K562 (cell line): Measurements from ENCODE around the gene TPO.

ENCODE experiments used
- ATF3 ChIP-seq, 2 experiments: fragments of 450-650 bp in 1 of 2; sonication (generic) in 1 of 2; formaldehyde crosslinking in 1 of 2; IDR thresholded peaks in 1 of 2; conservative IDR thresholded peaks in 1 of 2; 2 replicates each; pipeline versions ENCODE4 v1.6.1 to v1.8.1; 2016 to 2023; ENCODE audit warnings: mild to moderate bottlenecking in 2 of 2, moderate library complexity in 2 of 2, inconsistent platforms in 1 of 2, missing genetic modification reagents in 1 of 2
- CHD1 ChIP-seq: fragments of 200-600 bp; sonication (generic); IDR thresholded peaks from one replicate; pipeline ENCODE4 v1.6.1; 2012; ENCODE audit warnings: mild to moderate bottlenecking, moderate library complexity, low read length, inconsistent platforms
- CREBBP ChIP-seq: IDR thresholded peaks from one replicate; pipeline ENCODE4 v1.6.1; 2012; ENCODE audit warnings: low read depth, mild to moderate bottlenecking, control low read depth, inconsistent platforms, low read length
- CTCF ChIP-seq, 3 experiments: IDR thresholded peaks in 2 of 3; conservative IDR thresholded peaks in 1 of 3; 2 replicates each; pipeline ENCODE4 v1.5.1; 2011 to 2012; ENCODE audit warnings: low read length in 3 of 3, mild to moderate bottlenecking in 3 of 3, control low read depth in 2 of 3, improper control_type of control experiment in 1 of 3, inconsistent platforms in 1 of 3, low read depth in 1 of 3, mixed read lengths in 1 of 3, moderate library complexity in 1 of 3; ENCODE audit not compliant: insufficient read depth in 2 of 3
- SMARCC2 ChIP-seq: fragments of 450-650 bp; IDR thresholded peaks from 2 replicates; pipeline ENCODE4 v1.6.1; 2017; ENCODE audit warnings: antibody characterized with exemption, moderate library complexity, mild to moderate bottlenecking, low read depth
- ZNF121 ChIP-seq: sonication (generic); formaldehyde crosslinking; conservative IDR thresholded peaks from 2 replicates; pipeline ENCODE4 v1.8.0; 2022; ENCODE audit warnings: missing genetic modification reagents
- ZNF165 ChIP-seq: fragments of 250-450 bp; sonication (Bioruptor Pico); IDR thresholded peaks from 2 replicates; pipeline ENCODE4 v1.4.0; 2020; ENCODE audit warnings: borderline replicate concordance

GRCh38 chr2:1430491-1430890 is 17.2 kb downstream of the TPO start:
- TF ChIP-seq SMARCC2 (no peak), CHD1 (no peak), CTCF (IDR thresholded peaks at IDR 0.05 in 2 of 3, conservative IDR thresholded peaks at IDR 0.05 in 1 of 3; ENCODE audit: insufficient read depth in 2 of 3, low read depth in 1 of 3, low read length in 3 of 3) (no peak), ZNF121 (no peak), CREBBP (no peak), ZNF165 (no peak), ATF3 (IDR thresholded peaks at IDR 0.05) (no peak), ATF3 (CRISPR knock-in tag; conservative IDR thresholded peaks at IDR 0.05) (no peak)
